Activated naive CD4-positive, alpha-beta T cell treated with anti-CD3 and anti-CD28 coated beads, Interleukin-2, amount 50 U/mL, for 16 hours (primary cell): Measurements from ENCODE around the gene TSPAN32.

ENCODE experiments used
- DNase-seq: peaks from one replicate; pipeline ENCODE4 v3.0.0-alpha.2; 2020

TSPAN32 gene

GRCh38 chr11:2290351-2290841, 11.4 kb upstream of the TSPAN32 start:
- DNase-seq: peak; percentile 4

DNA sequence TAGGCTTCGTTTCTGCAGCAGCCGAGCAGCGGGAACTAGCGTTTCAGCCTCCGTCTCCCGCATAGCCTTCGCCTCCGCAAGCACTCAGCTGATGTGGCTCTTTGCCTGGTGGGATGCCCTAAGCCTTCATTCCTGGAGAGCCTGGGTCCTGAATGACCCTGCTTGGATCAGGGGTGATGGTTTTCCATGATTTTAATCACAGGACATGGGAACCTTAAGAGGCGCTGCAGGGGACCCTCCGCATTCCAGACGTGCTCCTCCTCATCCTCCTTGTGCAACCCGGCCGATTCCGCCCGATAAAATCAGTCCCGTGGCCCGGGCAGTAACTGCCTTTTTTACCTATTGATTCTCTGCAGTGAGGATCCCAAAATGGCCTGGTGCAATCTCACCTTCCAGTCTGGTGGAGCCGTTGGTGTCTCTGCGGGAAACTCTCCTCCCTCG, 8.3 kb upstream of the TSPAN32 start:
- peak; percentile 6 for DNase-seq

- DNase-seq: peak; percentile 9
Observed at GRCh38 chr11:2293984-2294925, 7.6 kb upstream of the TSPAN32 start.

- DNase-seq: peak; percentile 6
Observed at GRCh38 chr11:2294926-2295290, 6.9 kb upstream of the TSPAN32 start.

- DNase-seq: peak; percentile 7
Observed at GRCh38 chr11:2295971-2296912, 5.6 kb upstream of the TSPAN32 start.

GRCh38 chr11:2296913-2297622, 4.7 kb upstream of the TSPAN32 start:
- DNase-seq: peak; percentile 8

- DNase-seq: no peak
Observed at GRCh38 chr11:2297623-2298030, 4.2 kb upstream of the TSPAN32 start.

DNA sequence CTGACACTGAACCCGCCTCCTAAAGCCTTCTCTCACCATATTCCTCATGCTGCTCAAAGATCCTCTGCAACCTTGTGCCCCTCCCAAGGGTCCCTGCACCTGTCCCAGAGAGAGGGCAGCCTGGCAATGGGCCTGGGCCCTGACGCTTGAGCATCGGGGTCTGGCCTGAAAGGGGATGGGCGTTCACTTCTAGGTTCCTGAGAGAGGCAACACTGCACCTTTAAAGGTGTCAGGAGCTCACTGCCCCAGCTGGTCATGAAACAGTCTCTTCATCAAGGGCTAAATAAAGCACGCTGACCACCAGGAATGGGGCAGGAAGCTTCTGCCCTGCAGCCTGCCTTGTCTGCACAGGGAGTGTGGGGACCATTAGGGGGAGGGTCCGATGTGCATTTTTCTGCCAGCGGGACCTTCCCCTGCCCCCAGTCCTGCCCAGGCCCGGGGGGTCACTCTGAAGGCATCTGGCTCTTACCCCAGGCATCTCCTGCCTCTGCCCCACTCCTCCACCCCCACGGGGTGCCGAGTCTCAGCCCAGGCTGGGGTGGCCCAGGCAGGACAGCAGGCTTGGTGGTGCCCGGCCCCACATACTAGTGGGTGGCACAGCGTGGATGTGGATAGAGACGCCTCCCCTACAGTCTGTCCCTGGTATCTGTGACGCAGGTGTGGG, 3.5 kb upstream of the TSPAN32 start:
- no peak for DNase-seq

DNA sequence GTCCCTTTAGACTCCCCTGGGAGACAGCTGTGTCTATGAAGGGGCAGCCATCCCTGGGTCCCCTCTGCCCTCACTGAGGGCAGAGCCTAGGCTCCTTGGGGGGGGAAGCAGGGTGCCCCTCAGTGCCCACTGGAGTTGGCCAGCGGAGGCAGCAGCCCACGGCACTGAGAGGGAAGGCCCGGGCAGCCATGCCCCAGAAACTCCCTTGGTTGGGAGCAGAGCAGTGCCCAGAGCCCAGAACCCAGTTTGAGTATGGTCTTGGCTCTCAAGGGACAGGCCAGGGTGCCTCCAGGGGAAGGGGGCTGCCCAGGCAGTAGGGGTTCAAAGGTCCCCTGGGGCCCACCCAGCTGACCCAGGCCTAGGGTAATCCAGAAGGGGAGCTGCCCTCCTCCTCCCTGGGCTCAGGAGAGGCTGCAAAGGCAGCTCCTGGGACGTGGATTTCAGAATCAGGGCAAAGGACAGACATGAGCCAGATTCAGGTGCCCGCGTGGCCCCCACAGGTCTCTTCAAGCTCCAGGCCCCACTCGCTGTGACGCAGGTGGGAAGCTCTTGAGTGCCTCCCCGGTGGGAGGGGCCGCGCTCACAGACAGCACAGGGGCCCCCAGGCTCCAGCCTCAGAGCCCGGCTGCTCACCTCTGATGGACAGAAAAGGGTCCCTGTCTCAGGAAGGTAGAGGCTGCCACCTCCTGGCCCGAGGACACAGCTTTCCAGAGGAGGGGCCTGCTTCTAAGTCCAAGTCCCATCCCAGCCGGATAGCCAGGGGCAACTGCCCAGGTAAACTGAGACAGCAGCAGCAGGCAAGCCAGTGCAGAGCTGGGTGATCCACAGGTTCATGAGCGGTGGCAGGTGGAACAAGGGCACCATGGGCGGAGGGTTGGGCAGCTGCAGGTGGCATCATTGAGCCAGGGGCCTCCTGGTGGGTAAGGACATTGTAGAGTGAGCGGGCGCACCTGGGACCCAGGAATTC, 2.7 kb upstream of the TSPAN32 start:
- no peak for DNase-seq

DNA sequence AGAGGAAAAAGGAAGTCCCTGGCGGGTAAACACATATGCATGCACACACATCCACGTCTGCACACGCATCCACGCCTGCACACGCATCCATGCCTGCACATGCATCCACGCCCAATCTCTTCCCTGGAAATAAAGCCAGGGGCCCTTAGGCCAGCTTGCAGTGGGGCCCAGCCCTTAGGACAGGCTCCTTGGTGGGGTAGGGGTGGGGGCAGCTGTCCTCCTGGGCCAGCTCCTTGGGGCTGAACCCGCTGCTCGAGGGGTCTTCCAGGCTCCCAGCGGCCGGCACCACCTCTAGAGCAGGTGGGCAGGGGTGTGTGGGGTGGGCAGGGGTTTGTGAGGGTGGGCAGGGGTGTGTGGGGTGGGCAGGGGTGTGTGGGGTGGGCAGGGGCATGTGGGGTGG, 2.0 kb upstream of the TSPAN32 start:
- DNase-seq: no peak

GRCh38 chr11:2300290-2300935, 1.4 kb upstream of the TSPAN32 start:
- no peak for DNase-seq

GRCh38 chr11:2300936-2301630, 730 bp upstream of the TSPAN32 start:
- no peak for DNase-seq

DNA sequence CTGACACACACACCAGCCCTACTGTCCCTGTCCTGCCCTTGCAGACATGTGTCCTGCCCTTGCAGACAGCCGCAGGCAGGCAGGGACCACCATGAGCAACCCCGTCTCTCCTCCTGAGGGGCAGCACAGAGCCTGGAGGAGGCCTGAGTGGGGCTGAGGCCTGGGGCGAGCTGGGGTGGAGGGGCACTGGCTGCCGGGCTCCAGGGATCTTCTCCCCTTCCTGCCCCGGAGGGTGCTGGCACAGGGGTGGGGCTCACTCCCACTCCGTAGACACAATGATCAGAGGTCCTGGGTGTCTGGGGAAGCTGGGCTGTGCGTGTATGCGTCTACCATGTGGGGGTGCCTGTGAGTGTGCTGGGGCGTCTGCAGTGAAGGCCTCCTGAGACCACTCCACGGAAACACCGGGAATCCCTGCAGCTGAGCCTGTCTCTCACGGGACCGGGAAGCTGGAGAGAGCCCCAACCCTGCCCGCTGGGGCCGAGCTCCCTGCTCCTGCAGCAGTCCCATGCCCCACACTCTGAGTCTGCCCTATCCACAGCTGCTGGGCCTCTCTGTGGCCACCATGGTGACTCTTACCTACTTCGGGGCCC, 588 bp downstream of the TSPAN32 start:
- peak; percentile 43 for DNase-seq

DNA sequence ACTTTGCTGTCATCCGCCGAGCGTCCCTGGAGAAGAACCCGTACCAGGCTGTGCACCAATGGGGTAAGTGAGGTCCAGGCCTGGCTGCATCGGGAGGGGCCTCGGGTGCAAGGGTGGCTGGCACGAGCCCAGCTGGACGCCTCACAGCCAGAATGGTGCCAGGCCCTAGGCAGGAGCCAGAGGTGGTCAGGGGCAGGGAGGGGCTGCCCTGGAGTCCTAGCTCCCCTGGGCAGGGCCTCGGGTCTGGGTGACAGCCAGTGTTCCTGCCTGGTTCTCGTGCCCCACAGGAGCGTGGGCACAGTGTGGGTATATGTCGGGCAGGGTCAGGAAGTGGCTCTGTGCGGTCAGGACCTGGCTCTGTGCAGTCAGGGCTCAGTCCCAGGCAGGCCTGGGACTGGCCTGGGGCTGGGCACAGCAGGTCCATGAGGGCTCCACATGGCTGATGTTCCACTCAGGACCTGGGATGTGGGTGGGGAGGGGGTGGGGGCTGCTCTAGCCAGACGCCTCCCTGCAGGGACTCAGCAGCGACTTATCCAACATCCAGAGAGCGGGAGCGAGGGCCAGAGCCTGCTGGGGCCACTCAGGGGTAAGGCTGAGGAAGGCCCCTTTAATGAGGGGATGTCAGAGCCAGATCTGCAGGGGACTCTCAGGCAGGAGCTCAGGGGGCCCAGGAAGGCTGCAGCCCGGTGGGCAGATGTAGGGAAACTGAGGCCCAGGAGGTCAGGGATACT, 1.2 kb downstream of the TSPAN32 start:
- DNase-seq: no peak

- DNase-seq: no peak
Observed at GRCh38 chr11:2303627-2304505, 2.1 kb downstream of the TSPAN32 start.

DNA sequence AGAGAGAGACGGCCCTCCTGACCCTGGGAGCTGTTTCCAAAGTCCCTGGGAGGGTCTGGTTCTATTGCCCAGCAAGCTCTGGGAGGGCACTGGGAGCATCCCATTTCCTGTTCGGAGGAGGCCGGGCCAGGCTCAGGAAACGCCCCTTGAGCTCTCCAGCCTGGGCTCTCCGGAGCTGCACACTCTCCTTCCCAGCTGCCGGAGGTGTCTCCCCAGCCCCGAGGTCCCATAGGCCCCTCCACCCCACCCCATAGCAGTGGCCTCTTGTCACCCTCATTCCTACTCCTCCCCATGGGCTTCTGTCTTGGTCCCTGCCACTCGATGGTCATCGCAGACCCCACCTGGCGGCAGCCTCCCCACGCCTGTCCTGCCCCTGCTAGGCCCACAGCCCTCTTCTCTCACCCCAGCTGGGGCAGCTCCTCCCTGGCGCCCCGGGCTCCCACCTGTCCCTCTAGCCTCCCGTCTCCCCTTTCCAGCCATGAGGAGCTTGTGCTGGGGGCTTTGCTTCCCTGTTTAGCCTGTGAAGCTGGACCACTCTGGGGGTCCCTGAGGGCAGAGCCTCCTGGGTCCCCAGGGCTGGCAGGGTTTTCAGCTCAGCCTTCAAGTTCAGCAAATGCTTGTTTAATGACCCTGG, 2.8 kb downstream of the TSPAN32 start:
- no peak for DNase-seq
